ENCODE results near the gene TNS1. TPM values are rescaled to one million over a fixed set of nuclear protein-coding genes. Genes with fewer than 3 reads are reported as not detected.

The TNS1 gene
- total RNA-seq, 4 donors from 2014 or later = 461 to 648 (median 565) TPM

DNA sequence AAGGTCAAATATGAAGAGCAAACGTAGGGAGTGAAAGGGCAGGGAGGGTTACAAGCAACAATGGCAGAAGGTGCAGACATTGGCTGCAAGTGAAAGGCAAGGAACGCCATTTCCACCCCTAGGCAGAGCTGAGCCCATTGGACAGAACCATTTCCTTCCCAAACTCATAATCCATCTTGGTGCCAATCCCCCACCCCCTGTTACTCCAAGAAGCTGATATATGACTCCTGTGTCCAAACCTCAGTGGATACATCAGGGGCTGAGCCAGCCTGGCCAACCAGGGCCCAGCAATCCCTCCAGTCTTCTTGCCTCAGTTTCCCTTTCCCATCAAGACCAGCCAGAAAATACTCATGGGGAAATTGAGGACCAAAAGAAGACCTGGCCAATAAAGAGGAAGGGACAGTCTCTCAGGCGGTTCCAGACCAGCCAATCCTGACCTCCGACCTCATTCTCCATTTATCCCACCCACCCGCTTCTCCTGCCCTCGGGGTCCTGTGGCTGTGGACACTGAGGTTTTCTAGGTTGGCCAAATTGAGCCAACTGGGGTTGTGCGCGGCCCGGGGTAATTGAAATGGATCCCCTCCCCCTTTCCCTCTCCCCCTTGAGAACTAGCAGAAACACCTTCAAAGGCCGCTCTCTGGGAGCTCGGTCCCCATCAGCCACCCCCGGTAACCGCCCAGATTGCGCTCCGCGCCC lies 24.8 kb downstream of the TNS1 start:
- Histone ChIP-seq H3K27ac (peak overlapping the region; percentile 19 to 88 (median 70)), H3K9me3 (no peaks in the 10 kb centered on the region), H3K4me1 (peaks cover 0 to 70% (median 19%) of the 10 kb centered on the region in 4 donors), H3K27me3 (peaks cover 0 to 4% of the 10 kb centered on the region in 2 donors), H3K4me3 (peak overlapping the region; percentile 38 to 75 (median 50)), H3K36me3 (peaks cover 0 to 6% (median 0%) of the 10 kb centered on the region in 3 donors)
- WGBS, 2 donors = 23 to 42% methylated on average over 10 to 16 of the region's 16 CpGs
- DNase-seq (ENCODE audit: low spot score in 2 of 2) = no peak
- TF ChIP-seq, protein P1, sequence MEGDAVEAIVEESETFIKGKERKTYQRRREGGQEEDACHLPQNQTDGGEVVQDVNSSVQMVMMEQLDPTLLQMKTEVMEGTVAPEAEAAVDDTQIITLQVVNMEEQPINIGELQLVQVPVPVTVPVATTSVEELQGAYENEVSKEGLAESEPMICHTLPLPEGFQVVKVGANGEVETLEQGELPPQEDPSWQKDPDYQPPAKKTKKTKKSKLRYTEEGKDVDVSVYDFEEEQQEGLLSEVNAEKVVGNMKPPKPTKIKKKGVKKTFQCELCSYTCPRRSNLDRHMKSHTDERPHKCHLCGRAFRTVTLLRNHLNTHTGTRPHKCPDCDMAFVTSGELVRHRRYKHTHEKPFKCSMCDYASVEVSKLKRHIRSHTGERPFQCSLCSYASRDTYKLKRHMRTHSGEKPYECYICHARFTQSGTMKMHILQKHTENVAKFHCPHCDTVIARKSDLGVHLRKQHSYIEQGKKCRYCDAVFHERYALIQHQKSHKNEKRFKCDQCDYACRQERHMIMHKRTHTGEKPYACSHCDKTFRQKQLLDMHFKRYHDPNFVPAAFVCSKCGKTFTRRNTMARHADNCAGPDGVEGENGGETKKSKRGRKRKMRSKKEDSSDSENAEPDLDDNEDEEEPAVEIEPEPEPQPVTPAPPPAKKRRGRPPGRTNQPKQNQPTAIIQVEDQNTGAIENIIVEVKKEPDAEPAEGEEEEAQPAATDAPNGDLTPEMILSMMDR (IDR thresholded peaks at IDR 0.05) = no peak
- TF ChIP-seq EP300 (IDR thresholded peaks at IDR 0.05) (no peak), POLR2A (IDR thresholded peaks at IDR 0.05) (no peak)

DNA sequence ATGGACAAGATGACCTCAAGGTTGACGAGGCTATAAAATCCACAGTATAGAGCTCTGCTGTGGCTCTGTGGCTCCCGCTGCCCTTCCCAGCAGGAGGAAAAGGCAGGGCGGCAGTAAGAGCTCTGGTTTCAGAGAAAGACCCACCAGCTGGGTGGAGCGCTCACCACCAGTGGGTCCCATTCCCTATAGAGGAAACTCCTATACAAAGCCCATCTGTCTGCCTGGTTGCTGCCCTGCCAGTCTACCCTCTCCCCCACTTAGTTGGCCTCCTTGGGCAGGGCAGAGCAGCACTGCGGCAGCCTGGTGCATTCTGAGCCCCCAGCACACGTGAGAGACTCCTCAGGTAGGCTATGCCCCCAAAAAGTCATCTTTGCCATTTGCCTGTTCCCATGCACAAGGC lies 26.5 kb downstream of the TNS1 start:
- Histone ChIP-seq H3K4me1 (peaks cover 0 to 81% (median 22%) of the 10 kb centered on the region in 4 donors), H3K36me3 (peaks cover 0 to 6% (median 0%) of the 10 kb centered on the region in 3 donors), H3K9me3 (no peaks in the 10 kb centered on the region), H3K27me3 (peaks cover 0 to 4% of the 10 kb centered on the region in 2 donors), H3K4me3 (no peak overlapping the region), H3K27ac (peak overlapping the region in 2 of 4 donors; percentile 20 to 43)
- DNase-seq (ENCODE audit: low spot score in 2 of 2) = no peak
- TF ChIP-seq, protein P1 (IDR thresholded peaks at IDR 0.05) = no peak
- TF ChIP-seq EP300 (IDR thresholded peaks at IDR 0.05) (no peak), POLR2A (IDR thresholded peaks at IDR 0.05) (no peak)
- WGBS, 2 donors = 91 to 93% methylated on average over 6 of the region's 6 CpGs

DNA sequence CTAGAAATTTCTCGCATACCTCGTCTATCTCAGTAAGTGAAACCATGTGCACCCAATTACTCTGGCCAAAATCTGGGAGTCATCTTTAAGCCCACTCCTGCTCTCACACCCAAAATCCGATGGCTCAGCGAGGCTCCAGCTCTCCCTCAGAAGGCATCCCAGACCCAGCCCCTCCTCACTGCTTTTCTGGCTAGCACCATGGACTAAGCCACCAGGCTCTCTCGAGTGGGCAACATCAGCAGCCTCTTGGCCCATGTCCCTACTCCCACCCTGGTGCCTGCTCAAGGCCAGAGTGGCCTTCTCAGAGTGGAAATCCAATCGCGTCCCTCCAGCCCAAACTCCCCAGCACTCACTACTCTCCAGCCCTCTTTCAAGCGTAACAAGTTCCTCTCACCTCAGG lies 27.2 kb downstream of the TNS1 start:
- Histone ChIP-seq H3K9me3 (no peaks in the 10 kb centered on the region), H3K4me1 (peaks cover 0 to 74% (median 22%) of the 10 kb centered on the region in 4 donors), H3K36me3 (peaks cover 0 to 6% (median 0%) of the 10 kb centered on the region in 3 donors), H3K27me3 (peaks cover 0 to 4% of the 10 kb centered on the region in 2 donors), H3K4me3 (no peak overlapping the region), H3K27ac (peak overlapping the region in 1 of 4 donors; percentile 43)
- TF ChIP-seq, protein P1 (IDR thresholded peaks at IDR 0.05) = no peak
- TF ChIP-seq EP300 (IDR thresholded peaks at IDR 0.05) (no peak), POLR2A (IDR thresholded peaks at IDR 0.05) (no peak)
- no peak for DNase-seq (ENCODE audit: low spot score in 2 of 2)
- WGBS, 2 donors = 75 to 82% methylated on average over 8 of the region's 8 CpGs

DNA sequence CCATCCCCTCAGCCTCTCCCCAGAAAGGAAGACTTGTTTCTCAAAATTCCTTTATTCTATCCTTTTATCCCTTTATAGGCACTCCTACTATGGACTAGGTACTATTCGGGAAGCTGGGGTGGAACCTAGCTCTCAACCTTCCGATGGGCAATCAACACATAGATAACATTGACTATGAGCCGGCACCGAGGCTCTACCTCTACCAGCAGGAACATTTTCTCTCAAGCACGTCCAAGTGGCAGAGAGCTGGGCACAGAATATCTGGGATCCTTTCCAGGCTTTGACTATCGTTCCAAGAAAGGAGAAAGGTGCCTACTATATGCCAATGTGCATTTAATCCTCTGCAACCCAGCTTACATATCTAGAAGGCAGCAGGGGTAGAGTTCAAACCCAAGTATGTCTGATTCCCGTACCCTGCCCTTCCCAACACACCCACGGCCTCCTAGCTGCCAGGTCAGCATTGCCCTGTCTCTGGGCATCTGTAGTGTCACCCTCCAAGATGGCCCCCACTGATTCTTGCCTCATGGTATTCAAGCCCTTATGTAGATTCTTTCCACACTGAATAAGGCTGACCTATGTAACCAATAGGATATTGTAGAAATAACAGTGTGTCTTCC lies 28.3 kb downstream of the TNS1 start:
- DNase-seq (ENCODE audit: low spot score in 2 of 2) = no peak
- H3K4me3 ChIP-seq = no peak overlapping the region
- TF ChIP-seq, protein P1 (IDR thresholded peaks at IDR 0.05) = no peak
- TF ChIP-seq POLR2A (IDR thresholded peaks at IDR 0.05) (no peak), EP300 (IDR thresholded peaks at IDR 0.05) (no peak)
- H3K27ac ChIP-seq = peak overlapping the region in 1 of 4 donors; percentile 60
- peaks cover 0 to 6% (median 0%) of the 10 kb centered on the region in 3 donors for H3K36me3 ChIP-seq
- H3K9me3 ChIP-seq = no peaks in the 10 kb centered on the region
- WGBS, 2 donors = 76 to 87% methylated on average over 8 of the region's 8 CpGs
- peaks cover 0 to 4% of the 10 kb centered on the region in 2 donors for H3K27me3 ChIP-seq
- H3K4me1 ChIP-seq = peaks cover 0 to 63% (median 17%) of the 10 kb centered on the region in 4 donors

All from tibial nerve (tissue), 4 donors.